Smooth muscle cell of bladder (primary cell): ENCODE results near the gene OXCT2. TPM values are rescaled to one million over a fixed set of nuclear protein-coding genes. Genes with fewer than 3 reads are reported as not detected.

Experiments used
- total RNA-seq: library from RNA; depleted of rRNA; stranded (reverse); fragments of >200 nt; gene quantifications from 2 replicates; pipeline ENCODE4 v1.2.3, GENCODE V29; 2014

OXCT2 gene
- total RNA-seq, result 1.7 and 4.1 TPM in 2 replicates

GRCh38 chr1:39771022-39771532, at the start of gene OXCT2:
OXCT2 (minus strand) TSS chr1:39771348; CDS start chr1:39771255, 93 bp downstream.

GRCh38 chr1:39788758-39789570, 17.8 kb upstream of the OXCT2 start, which contains the start of gene BMP8B:
BMP8B (minus strand) TSS chr1:39788865; CDS start chr1:39788485, 380 bp downstream.

GRCh38 chr1:39738622-39739366, 32.4 kb downstream of the OXCT2 start, which contains the start of gene PPIE:
PPIE (plus strand) TSS chr1:39738882; CDS start chr1:39738901, 19 bp downstream.

Other genes starting within 250 kb of the OXCT2 start
- 196 and 233 TPM in 2 replicates for gene PABPC4, start 194.6 kb downstream of the OXCT2 start, total RNA-seq
- gene HEYL, start 131.7 kb downstream of the OXCT2 start, total RNA-seq, result 0.09 TPM in 1 of 2 replicates, not detected in the other
- gene NT5C1A, start 99.2 kb downstream of the OXCT2 start, total RNA-seq, result not detected in 2 replicates
- not detected in 2 replicates for gene HPCAL4, start 79.9 kb downstream of the OXCT2 start, total RNA-seq
- gene PPIE, start 32.5 kb downstream of the OXCT2 start, total RNA-seq, result 38.9 and 41.5 TPM in 2 replicates
- gene BMP8B, start 17.5 kb upstream of the OXCT2 start, total RNA-seq, result not detected in 2 replicates
- 26.3 and 35.0 TPM in 2 replicates for gene TRIT1, start 112.2 kb upstream of the OXCT2 start, total RNA-seq
- 0.71 and 1.1 TPM in 2 replicates for gene MYCL, start 130.6 kb upstream of the OXCT2 start, total RNA-seq
- gene MFSD2A, start 183.8 kb upstream of the OXCT2 start, total RNA-seq, result 2.8 and 5.0 TPM in 2 replicates